GM18907 (cell line): ENCODE data around the gene CCDC82.

Experiments
- ATAC-seq: cut with Tn5 transposase; IDR thresholded peaks from one replicate; pipeline ENCODE4 v1.9.1; 2021; ENCODE audit warnings: mild to moderate bottlenecking, moderate library complexity; ENCODE audit not compliant: unreplicated experiment

Gene CCDC82

DNA sequence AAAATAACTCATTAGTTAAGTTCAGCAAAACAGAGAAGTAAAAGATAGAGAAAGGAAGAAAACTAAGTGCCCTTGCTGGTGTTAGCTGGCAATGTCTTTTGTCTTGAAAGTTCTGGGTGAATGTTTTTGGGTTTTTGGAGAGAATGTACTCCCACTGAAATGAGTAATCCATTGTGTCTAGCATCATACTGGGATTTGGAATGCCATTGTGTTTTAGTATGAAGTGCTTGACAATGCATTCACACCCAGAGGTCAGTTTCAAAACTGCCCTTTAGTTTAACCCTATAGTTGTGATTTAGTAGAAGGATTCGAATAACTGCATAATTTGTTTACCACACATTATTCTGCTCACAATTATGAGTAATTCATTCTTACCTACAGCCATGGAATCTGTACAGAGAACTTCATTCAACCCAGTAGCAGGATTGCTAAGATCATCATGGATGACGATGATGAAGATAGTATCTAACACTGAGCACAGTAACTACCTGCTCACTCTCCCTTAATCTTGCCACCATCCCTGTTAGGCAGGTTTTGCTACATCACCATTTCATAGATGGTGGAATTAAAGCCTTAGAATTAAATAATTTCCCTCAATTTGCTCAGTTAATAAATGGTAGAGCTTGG, 80.6 kb downstream of the CCDC82 start:
- no peak for ATAC-seq

- no peak for ATAC-seq
Observed at GRCh38 chr11:96307776-96308140, 82.0 kb downstream of the CCDC82 start.

GRCh38 chr11:96306933-96307775, 82.6 kb downstream of the CCDC82 start:
- ATAC-seq, result no peak

GRCh38 chr11:96306600-96306932, 83.1 kb downstream of the CCDC82 start:
- no peak for ATAC-seq

- ATAC-seq, result no peak
Observed at GRCh38 chr11:96306071-96306470, 83.6 kb downstream of the CCDC82 start.

GRCh38 chr11:96303980-96304379, 85.7 kb downstream of the CCDC82 start:
- ATAC-seq, result no peak

DNA sequence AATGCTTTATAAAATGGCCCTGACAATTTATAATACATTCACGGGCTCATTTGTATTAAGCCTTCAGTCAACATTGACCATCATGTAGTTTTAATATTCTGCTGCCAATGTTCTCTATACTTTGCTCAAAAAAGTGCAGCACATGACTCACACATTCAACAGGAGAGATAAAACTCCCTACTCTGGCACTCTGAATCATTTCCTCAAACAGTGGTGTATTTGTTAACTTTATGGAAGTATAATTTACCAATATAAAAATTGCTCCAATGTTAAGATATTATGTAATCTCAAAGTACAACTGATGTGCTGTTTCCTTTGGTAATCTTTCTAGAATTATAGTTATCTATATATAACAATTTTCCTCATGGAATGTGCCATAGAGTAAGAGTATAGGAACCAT, 86.6 kb downstream of the CCDC82 start:
- ATAC-seq, result no peak
